Parathyroid adenoma (tissue), 2 donors: Measurements from ENCODE around the gene TBXT.

Experiments
- H2AFZ ChIP-seq: fragments of 300-600 bp; sonication (generic); one replicate; pipeline ENCODE4 v1.7.0; 2017; ENCODE audit warnings: antibody characterized with exemption, mild to moderate bottlenecking
- H3K27ac ChIP-seq: fragments of 300-600 bp; sonication (generic); one replicate; pipeline ENCODE4 v1.7.0; 2017
- H3K27me3 ChIP-seq: fragments of 300-600 bp; sonication (generic); one replicate; pipeline ENCODE4 v1.7.0; 2017; ENCODE audit warnings: low read length; ENCODE audit not compliant: control insufficient read depth, insufficient read depth
- H3K36me3 ChIP-seq: fragments of 300-600 bp; sonication (generic); one replicate; pipeline ENCODE4 v1.7.0; 2017; ENCODE audit warnings: low read length; ENCODE audit not compliant: control insufficient read depth, insufficient read depth
- H3K4me1 ChIP-seq: fragments of 300-600 bp; sonication (generic); one replicate; pipeline ENCODE4 v1.7.0; 2017; ENCODE audit warnings: control low read depth
- H3K4me2 ChIP-seq: fragments of 300-600 bp; sonication (generic); one replicate; pipeline ENCODE4 v1.7.0; 2017; ENCODE audit warnings: low read length
- H3K4me3 ChIP-seq: fragments of 300-600 bp; sonication (generic); one replicate; pipeline ENCODE4 v1.7.0; 2017; ENCODE audit warnings: low read depth, low read length
- H3K79me2 ChIP-seq: fragments of 300-600 bp; sonication (generic); one replicate; pipeline ENCODE4 v1.7.0; 2017; ENCODE audit warnings: control low read depth
- H3K9ac ChIP-seq: fragments of 300-600 bp; sonication (generic); one replicate; pipeline ENCODE4 v1.7.0; 2017; ENCODE audit warnings: mild to moderate bottlenecking
- H3K9me3 ChIP-seq: fragments of 300-600 bp; sonication (generic); one replicate; pipeline ENCODE4 v1.7.0; 2017; ENCODE audit warnings: low read length; ENCODE audit not compliant: control insufficient read depth
- TF ChIP-seq, protein P1 (sequence below): fragments of 300-600 bp; sonication (generic); IDR thresholded peaks from one replicate; pipeline ENCODE4 v1.7.0; 2017; ENCODE audit warnings: antibody characterized with exemption, mild to moderate bottlenecking
- donor health status: primary hyperparathyroidism.

TBXT gene

DNA sequence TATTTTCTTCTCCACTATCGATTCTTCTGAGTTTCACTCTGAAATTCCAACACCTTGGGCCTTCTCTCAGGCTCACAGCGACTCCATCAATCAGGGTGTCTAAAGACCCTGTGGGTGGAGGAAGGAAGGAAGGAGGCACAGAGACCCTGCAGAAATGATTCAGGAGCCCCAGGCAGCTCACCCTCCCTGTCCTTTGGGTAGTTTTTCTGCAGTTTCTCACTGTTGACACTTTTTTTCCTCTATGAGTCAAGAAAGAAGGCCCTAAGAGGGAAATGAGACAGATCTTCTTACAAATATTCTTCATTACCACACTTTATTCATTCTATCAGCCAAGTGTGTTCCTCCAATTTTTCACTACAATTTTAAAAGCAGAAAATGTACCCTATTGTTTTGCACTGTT is 34.2 kb upstream of the TBXT start:
- H3K27ac ChIP-seq: no peak overlapping the region
- H3K27me3 ChIP-seq: no peaks in the 10 kb centered on the region
- no peak overlapping the region for H2AFZ ChIP-seq
- H3K79me2 ChIP-seq: no peaks in the 10 kb centered on the region
- H3K4me3 ChIP-seq: no peak overlapping the region
- no peaks in the 10 kb centered on the region for H3K4me1 ChIP-seq
- H3K36me3 ChIP-seq: no peaks in the 10 kb centered on the region
- H3K4me2 ChIP-seq: no peak overlapping the region
- TF ChIP-seq, protein P1, sequence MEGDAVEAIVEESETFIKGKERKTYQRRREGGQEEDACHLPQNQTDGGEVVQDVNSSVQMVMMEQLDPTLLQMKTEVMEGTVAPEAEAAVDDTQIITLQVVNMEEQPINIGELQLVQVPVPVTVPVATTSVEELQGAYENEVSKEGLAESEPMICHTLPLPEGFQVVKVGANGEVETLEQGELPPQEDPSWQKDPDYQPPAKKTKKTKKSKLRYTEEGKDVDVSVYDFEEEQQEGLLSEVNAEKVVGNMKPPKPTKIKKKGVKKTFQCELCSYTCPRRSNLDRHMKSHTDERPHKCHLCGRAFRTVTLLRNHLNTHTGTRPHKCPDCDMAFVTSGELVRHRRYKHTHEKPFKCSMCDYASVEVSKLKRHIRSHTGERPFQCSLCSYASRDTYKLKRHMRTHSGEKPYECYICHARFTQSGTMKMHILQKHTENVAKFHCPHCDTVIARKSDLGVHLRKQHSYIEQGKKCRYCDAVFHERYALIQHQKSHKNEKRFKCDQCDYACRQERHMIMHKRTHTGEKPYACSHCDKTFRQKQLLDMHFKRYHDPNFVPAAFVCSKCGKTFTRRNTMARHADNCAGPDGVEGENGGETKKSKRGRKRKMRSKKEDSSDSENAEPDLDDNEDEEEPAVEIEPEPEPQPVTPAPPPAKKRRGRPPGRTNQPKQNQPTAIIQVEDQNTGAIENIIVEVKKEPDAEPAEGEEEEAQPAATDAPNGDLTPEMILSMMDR: no peak
- no peaks in the 10 kb centered on the region for H3K9me3 ChIP-seq
- no peak overlapping the region for H3K9ac ChIP-seq

DNA sequence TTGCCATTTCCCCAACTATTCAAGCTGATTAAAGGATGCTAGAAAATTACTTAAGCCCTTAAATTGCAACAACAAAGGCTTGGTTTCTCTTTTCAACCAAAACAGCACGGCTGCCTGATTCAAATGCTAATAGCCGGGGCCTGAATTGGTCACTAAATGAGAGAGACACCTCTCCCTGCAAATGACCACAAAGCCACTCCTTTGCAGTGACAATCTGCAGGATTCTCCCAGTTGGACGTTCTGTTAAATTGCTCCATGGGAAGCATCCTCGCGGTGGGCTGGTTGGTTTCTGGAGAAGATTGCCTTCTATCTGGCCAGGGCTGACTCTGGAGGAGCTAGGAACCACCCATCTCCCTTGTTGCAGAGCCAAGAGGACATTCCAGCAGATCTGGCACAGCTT is 29.7 kb upstream of the TBXT start:
- H3K4me2 ChIP-seq: no peak overlapping the region
- H3K4me3 ChIP-seq: no peak overlapping the region
- H2AFZ ChIP-seq: no peak overlapping the region
- no peak overlapping the region for H3K27ac ChIP-seq
- H3K79me2 ChIP-seq: no peaks in the 10 kb centered on the region
- H3K9me3 ChIP-seq: no peaks in the 10 kb centered on the region
- no peaks in the 10 kb centered on the region for H3K27me3 ChIP-seq
- H3K9ac ChIP-seq: no peak overlapping the region
- no peaks in the 10 kb centered on the region for H3K4me1 ChIP-seq
- TF ChIP-seq, protein P1: no peak
- H3K36me3 ChIP-seq: no peaks in the 10 kb centered on the region

- no peak overlapping the region for H3K9ac ChIP-seq
- TF ChIP-seq, protein P1: no peak
- no peak overlapping the region for H2AFZ ChIP-seq
- no peak overlapping the region for H3K4me3 ChIP-seq
- no peaks in the 10 kb centered on the region for H3K9me3 ChIP-seq
- no peaks in the 10 kb centered on the region for H3K79me2 ChIP-seq
- H3K27ac ChIP-seq: no peak overlapping the region
- H3K4me2 ChIP-seq: no peak overlapping the region
- H3K4me1 ChIP-seq: no peaks in the 10 kb centered on the region
- H3K36me3 ChIP-seq: no peaks in the 10 kb centered on the region
- no peaks in the 10 kb centered on the region for H3K27me3 ChIP-seq
Measured at GRCh38 chr6:166195860-166196238, 28.2 kb upstream of the TBXT start.

GRCh38 chr6:166194914-166195859 is 27.5 kb upstream of the TBXT start:
- no peak overlapping the region for H3K9ac ChIP-seq
- no peak overlapping the region for H3K27ac ChIP-seq
- H3K79me2 ChIP-seq: no peaks in the 10 kb centered on the region
- H3K36me3 ChIP-seq: no peaks in the 10 kb centered on the region
- TF ChIP-seq, protein P1: no peak
- no peaks in the 10 kb centered on the region for H3K4me1 ChIP-seq
- no peaks in the 10 kb centered on the region for H3K27me3 ChIP-seq
- no peak overlapping the region for H3K4me2 ChIP-seq
- no peak overlapping the region for H3K4me3 ChIP-seq
- H2AFZ ChIP-seq: peak overlapping the region; percentile 55
- H3K9me3 ChIP-seq: no peaks in the 10 kb centered on the region

DNA sequence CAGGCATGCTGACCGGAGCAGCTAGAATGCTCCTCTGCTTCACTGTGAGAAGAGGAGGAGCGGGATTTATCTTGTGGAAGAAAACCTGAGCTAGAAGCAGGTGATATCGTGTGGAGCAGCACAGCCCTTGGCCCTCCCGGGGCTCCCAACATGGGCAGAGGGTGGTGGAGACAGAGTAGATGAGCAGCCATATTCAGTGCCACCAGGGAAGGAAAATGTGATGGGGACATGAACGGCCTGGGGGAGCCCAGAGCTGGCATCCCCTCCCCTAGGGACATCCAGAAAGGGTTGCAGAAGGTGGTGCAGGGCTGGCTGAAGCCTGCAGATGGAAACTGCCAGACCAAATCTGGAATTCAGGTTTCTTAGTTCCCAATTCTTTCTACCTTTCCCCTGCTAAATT is 24.9 kb upstream of the TBXT start:
- H3K4me3 ChIP-seq: no peak overlapping the region
- no peak overlapping the region for H3K4me2 ChIP-seq
- no peaks in the 10 kb centered on the region for H3K36me3 ChIP-seq
- no peak overlapping the region for H3K9ac ChIP-seq
- no peaks in the 10 kb centered on the region for H3K9me3 ChIP-seq
- TF ChIP-seq, protein P1: no peak
- H3K27ac ChIP-seq: no peak overlapping the region
- no peaks in the 10 kb centered on the region for H3K79me2 ChIP-seq
- no peak overlapping the region for H2AFZ ChIP-seq
- no peaks in the 10 kb centered on the region for H3K4me1 ChIP-seq
- H3K27me3 ChIP-seq: no peaks in the 10 kb centered on the region
